Measurements from ENCODE around the gene TMEM53.
"Not testable (repeated sequence)": the region's sequence is repeated elsewhere in the genome, so short reads cannot be mapped to it uniquely, and the experiment has no call there.

DNA sequence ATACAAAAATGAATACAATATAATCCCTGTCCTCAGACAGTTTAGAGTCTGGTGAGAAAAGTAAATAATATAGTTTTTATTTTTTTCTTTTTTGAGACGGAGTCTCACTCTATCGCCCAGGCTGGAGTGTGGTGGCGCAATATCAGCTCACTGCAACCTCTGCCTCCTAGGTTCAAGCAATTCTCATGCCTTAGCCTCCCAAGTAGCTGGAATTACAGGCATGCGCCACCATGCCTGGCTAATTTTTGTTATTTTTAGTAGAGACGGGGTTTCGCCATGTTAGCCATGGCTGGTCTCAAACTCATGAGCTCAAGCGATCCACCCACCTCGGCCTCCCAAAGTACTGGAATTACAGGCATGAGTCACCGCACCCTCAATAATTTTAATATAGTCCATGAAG lies 25.1 kb upstream of the TMEM53 start:
- TF ChIP-seq, protein P1, sequence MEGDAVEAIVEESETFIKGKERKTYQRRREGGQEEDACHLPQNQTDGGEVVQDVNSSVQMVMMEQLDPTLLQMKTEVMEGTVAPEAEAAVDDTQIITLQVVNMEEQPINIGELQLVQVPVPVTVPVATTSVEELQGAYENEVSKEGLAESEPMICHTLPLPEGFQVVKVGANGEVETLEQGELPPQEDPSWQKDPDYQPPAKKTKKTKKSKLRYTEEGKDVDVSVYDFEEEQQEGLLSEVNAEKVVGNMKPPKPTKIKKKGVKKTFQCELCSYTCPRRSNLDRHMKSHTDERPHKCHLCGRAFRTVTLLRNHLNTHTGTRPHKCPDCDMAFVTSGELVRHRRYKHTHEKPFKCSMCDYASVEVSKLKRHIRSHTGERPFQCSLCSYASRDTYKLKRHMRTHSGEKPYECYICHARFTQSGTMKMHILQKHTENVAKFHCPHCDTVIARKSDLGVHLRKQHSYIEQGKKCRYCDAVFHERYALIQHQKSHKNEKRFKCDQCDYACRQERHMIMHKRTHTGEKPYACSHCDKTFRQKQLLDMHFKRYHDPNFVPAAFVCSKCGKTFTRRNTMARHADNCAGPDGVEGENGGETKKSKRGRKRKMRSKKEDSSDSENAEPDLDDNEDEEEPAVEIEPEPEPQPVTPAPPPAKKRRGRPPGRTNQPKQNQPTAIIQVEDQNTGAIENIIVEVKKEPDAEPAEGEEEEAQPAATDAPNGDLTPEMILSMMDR (conservative IDR thresholded peaks at IDR 0.05 in 1 of 2, IDR thresholded peaks at IDR 0.05 in 1 of 2; ENCODE audit: extremely low read depth in 1 of 2, insufficient read depth in 1 of 2, low read depth in 1 of 2, low read length in 2 of 2) = not testable (repeated sequence)
- not testable (repeated sequence) for TF ChIP-seq EZH2 (IDR thresholded peaks at IDR 0.05; ENCODE audit: borderline replicate concordance, low read length)

Measured in mammary epithelial cell (primary cell).